A673 (cell line): ENCODE results near the gene JMJD8. TPM values are rescaled to one million over a fixed set of nuclear protein-coding genes. Genes with fewer than 3 reads are reported as not detected.
A peak's percentile ranks its signal among the peaks of the same experiment; 100 is the strongest.

ENCODE experiments used
- BruUV-seq: library from RNA; stranded (reverse); fragments of 400-500 nt; replicated peaks from 2 replicates; lab custom pipeline; 2021; lab: Mats Ljungman, UMichigan
- CTCF ChIA-PET: fragments of 300-600 bp; sonication (Branson Sonifier 250); formaldehyde crosslinking; loops from one replicate; lab custom pipeline; 2022; ENCODE audit warnings: antibody characterized with exemption; lab: Charles Lee
- POLR2A ChIA-PET: fragments of 300-600 bp; sonication (Branson Sonifier 250); formaldehyde crosslinking; loops from one replicate; lab custom pipeline; 2022; ENCODE audit warnings: antibody characterized with exemption; ENCODE audit not compliant: low non-redundant PET; lab: Charles Lee
- DNase-seq: peaks from one replicate; pipeline ENCODE4 v3.0.0-alpha.2; 2015; ENCODE audit warnings: low spot score
- H3K27ac ChIP-seq: fragments of 200-600 bp; sonication (generic); 2 replicates; pipeline ENCODE4 v1.5.1; 2016; ENCODE audit warnings: mixed run types, low read depth, mild to moderate bottlenecking, mixed read lengths, antibody characterized with exemption, low read length; ENCODE audit not compliant: poor library complexity, severe bottlenecking
- H3K27me3 ChIP-seq: fragments of 200-600 bp; sonication (generic); replicated peaks from 2 replicates; pipeline ENCODE4 v1.6.1; 2017; ENCODE audit warnings: mixed run types, low read depth, mild to moderate bottlenecking, mixed read lengths, antibody characterized with exemption, low read length; ENCODE audit not compliant: insufficient read depth, poor library complexity
- H3K36me3 ChIP-seq: fragments of 200-600 bp; sonication (generic); 2 replicates; pipeline ENCODE4 v1.6.1; 2016; ENCODE audit warnings: mixed run types, mild to moderate bottlenecking, mixed read lengths, antibody characterized with exemption, low read length; ENCODE audit not compliant: insufficient read depth, poor library complexity, severe bottlenecking
- H3K4me1 ChIP-seq: fragments of 200-600 bp; sonication (generic); 2 replicates; pipeline ENCODE4 v1.6.1; 2017; ENCODE audit warnings: mixed run types, mild to moderate bottlenecking, mixed read lengths, antibody characterized with exemption, low read length; ENCODE audit not compliant: insufficient read depth, poor library complexity, severe bottlenecking
- H3K4me3 ChIP-seq: fragments of 200-600 bp; sonication (generic); 2 replicates; pipeline ENCODE4 v1.5.1; 2016; ENCODE audit warnings: low read depth, mixed run types, mild to moderate bottlenecking, mixed read lengths, low read length; ENCODE audit not compliant: poor library complexity, severe bottlenecking
- H3K9me3 ChIP-seq: fragments of 200-600 bp; sonication (generic); 2 replicates; pipeline ENCODE4 v1.6.1; 2016; ENCODE audit warnings: mixed run types, low read depth, mild to moderate bottlenecking, mixed read lengths, antibody characterized with exemption, low read length; ENCODE audit not compliant: poor library complexity, severe bottlenecking
- CTCF ChIP-seq: fragments of 300-800, 200-600 bp; sonication (generic); conservative IDR thresholded peaks from 2 replicates; pipeline ENCODE4 v1.5.1; 2017; ENCODE audit warnings: low read depth, mild to moderate bottlenecking, antibody characterized with exemption, low read length, moderate library complexity, mixed read lengths
- EZH2 ChIP-seq: fragments of 200-600 bp; sonication (generic); IDR thresholded peaks from 2 replicates; pipeline ENCODE4 v1.6.1; 2017; ENCODE audit warnings: borderline replicate concordance, low read depth, mild to moderate bottlenecking, mixed read lengths, antibody characterized with exemption, low read length; ENCODE audit not compliant: poor library complexity, severe bottlenecking
- intact Hi-C: fragments of 100-400 bp; cut with micrococcal nuclease; formaldehyde crosslinking; loops from one replicate; pipeline ENCODE4 v1.10.0; 2022; ENCODE audit not compliant: unreplicated experiment
- total RNA-seq: library from RNA; stranded (reverse); gene quantifications from 2 replicates; pipeline ENCODE4 v1.2.3, GENCODE V29; 2021

Gene JMJD8
- total RNA-seq, 1 experiment from 2014 or later, result 87.1 TPM

GRCh38 chr16:689175-689897 is 5.2 kb upstream of the JMJD8 start:
- Histone ChIP-seq H3K9me3 (no peaks in the 10 kb centered on the region), H3K4me3 (peak overlapping the region; percentile 89), H3K4me1 (peaks cover 12% of the 10 kb centered on the region), H3K36me3 (peaks cover 4% of the 10 kb centered on the region), H3K27me3 (peaks cover 19% of the 10 kb centered on the region), H3K27ac (peak overlapping the region; percentile 82)
- intact Hi-C loops, result loop anchor here (5.0 kb wide), 1 partner anchor 297 kb away; no protein-coding TSS in a partner anchor
- no TSS peak for BruUV-seq
- CTCF ChIA-PET, result no interaction called here
- TF ChIP-seq EZH2, result no peak
- TF ChIP-seq CTCF, result no peak
- POLR2A ChIA-PET, result no interaction called here
- no peak for DNase-seq

GRCh38 chr16:687499-687898 is 3.4 kb upstream of the JMJD8 start:
- peaks cover 2% of the 10 kb centered on the region for H3K27me3 ChIP-seq
- intact Hi-C loops, result loop anchor here (5.0 kb wide), 1 partner anchor 295 kb away; no protein-coding TSS in a partner anchor
- no peak for TF ChIP-seq CTCF
- H3K9me3 ChIP-seq, result no peaks in the 10 kb centered on the region
- no peak for DNase-seq
- H3K4me3 ChIP-seq, result no peak overlapping the region
- peaks cover 18% of the 10 kb centered on the region for H3K4me1 ChIP-seq
- CTCF ChIA-PET, result no interaction called here
- peaks cover 13% of the 10 kb centered on the region for H3K36me3 ChIP-seq
- POLR2A ChIA-PET, result no interaction called here
- no peak overlapping the region for H3K27ac ChIP-seq
- BruUV-seq, result no TSS peak

GRCh38 chr16:686459-687260 is 2.5 kb upstream of the JMJD8 start:
- Histone ChIP-seq H3K9me3 (no peaks in the 10 kb centered on the region), H3K4me3 (no peak overlapping the region), H3K36me3 (peaks cover 21% of the 10 kb centered on the region), H3K27me3 (no peaks in the 10 kb centered on the region), H3K27ac (no peak overlapping the region), H3K4me1 (peaks cover 24% of the 10 kb centered on the region)
- TF ChIP-seq CTCF, result no peak
- no peak for TF ChIP-seq EZH2
- intact Hi-C loops, result loop anchor here (5.0 kb wide), 1 partner anchor 294 kb away; no protein-coding TSS in a partner anchor
- DNase-seq, result no peak
- ChIA-PET CTCF (interaction anchor here (0.6 kb wide), 1 partner anchor 35 kb away, joined by 3 read pairs; no protein-coding TSS in a partner anchor), POLR2A (no interaction called here)
- no TSS peak for BruUV-seq
